Right lung (tissue), 5 donors: ENCODE measurements around the gene KLHL33. TPM values are rescaled to one million over a fixed set of nuclear protein-coding genes. Genes with fewer than 3 reads are reported as not detected.

Source experiments
- polyA plus RNA-seq, 5 donors: library from polyadenylated mRNA; unstranded; fragments of 120-200 nt; gene quantifications; one replicate each; pipeline versions ENCODE4 v1.2.1 to v1.2.3, GENCODE V29; 2013; ENCODE audit warnings: inconsistent platforms in 1 of 5, low replicate concordance in 1 of 5; ENCODE audit not compliant: insufficient read length in 5 of 5, insufficient read depth in 1 of 5

KLHL33 gene
- polyA plus RNA-seq, 5 donors: 0.23 to 0.27 (median 0.26) TPM

Other genes starting within 250 kb of the KLHL33 start
- not detected for gene OR11G2, start 245.3 kb downstream of the KLHL33 start, polyA plus RNA-seq
- not detected for gene OR11H6, start 212.5 kb downstream of the KLHL33 start, polyA plus RNA-seq
- under 1 TPM; 0.51 to 0.84 (median 0.59) TPM for gene OR11H7, start 207.2 kb downstream of the KLHL33 start, polyA plus RNA-seq
- under 1 TPM in 1 of 5 donors, not detected in 4; 0.14 TPM for gene OR11H4, start 196.9 kb downstream of the KLHL33 start, polyA plus RNA-seq
- 10 to 100 TPM; 18.8 to 26.5 (median 23.7) TPM for gene TTC5, start 130.2 kb downstream of the KLHL33 start, polyA plus RNA-seq
- gene CCNB1IP1, start 102.9 kb downstream of the KLHL33 start, polyA plus RNA-seq: 100 to 1,000 TPM; 109 to 150 (median 141) TPM
- gene PARP2, start 92.5 kb downstream of the KLHL33 start, polyA plus RNA-seq: 10 to 100 TPM; 50.3 to 71.0 (median 62.8) TPM
- gene TEP1, start 22.7 kb downstream of the KLHL33 start, polyA plus RNA-seq: 10 to 100 TPM; 19.1 to 22.6 (median 20.8) TPM
- 10 to 100 TPM; 72.4 to 90.2 (median 78.0) TPM for gene OSGEP, start 18.6 kb upstream of the KLHL33 start, polyA plus RNA-seq
- gene APEX1, start 19.1 kb upstream of the KLHL33 start, polyA plus RNA-seq: 100 to 1,000 TPM; 318 to 352 (median 331) TPM
- 10 to 100 TPM; 27.3 to 36.8 (median 33.0) TPM for gene PIP4P1, start 25.3 kb upstream of the KLHL33 start, polyA plus RNA-seq
- gene PNP, start 33.2 kb upstream of the KLHL33 start, polyA plus RNA-seq: 10 to 100 TPM; 31.0 to 47.3 (median 36.0) TPM
- gene RNASE10, start 69.4 kb upstream of the KLHL33 start, polyA plus RNA-seq: under 1 TPM in 3 of 5 donors, not detected in 2; 0.43 to 0.84 (median 0.68) TPM
- not detected for gene RNASE9, start 124.9 kb upstream of the KLHL33 start, polyA plus RNA-seq
- gene RNASE11, start 151.8 kb upstream of the KLHL33 start, polyA plus RNA-seq: not detected
- not detected for gene RNASE12, start 155.2 kb upstream of the KLHL33 start, polyA plus RNA-seq
- not detected for gene OR6S1, start 205.5 kb upstream of the KLHL33 start, polyA plus RNA-seq
- 10 to 100 TPM in 1 of 5 donors, 1 to 10 TPM in 4; 6.6 to 10.1 (median 9.1) TPM for gene RNASE4, start 248.4 kb upstream of the KLHL33 start, polyA plus RNA-seq